Astrocyte (in vitro differentiated cells and primary cell): Measurements from ENCODE around the gene KRT13. TPM values are rescaled to one million over a fixed set of nuclear protein-coding genes. Genes with fewer than 3 reads are reported as not detected.

ENCODE experiments used
- DNase-seq: peaks from one replicate; pipeline ENCODE4 v3.0.0-alpha.2; 2010; ENCODE audit warnings: low read depth
- FAIRE-seq: peaks from 2 replicates; lab custom pipeline; 2011; peaks lifted over from hg19 to GRCh38; lab: Jason Lieb, UNC
- H2AFZ ChIP-seq: 2 replicates; pipeline ENCODE4 v1.6.0; 2012; ENCODE audit warnings: low read depth, low read length, inconsistent platforms
- H3K27ac ChIP-seq: 2 replicates; pipeline ENCODE4 v1.5.1; 2011; ENCODE audit warnings: low read depth, low read length, inconsistent platforms
- H3K27me3 ChIP-seq: 2 replicates; pipeline ENCODE4 v1.6.0; 2011; ENCODE audit warnings: low read length, inconsistent platforms; ENCODE audit not compliant: insufficient read depth
- H3K36me3 ChIP-seq: 2 replicates; pipeline ENCODE4 v1.5.1; 2011; ENCODE audit warnings: low read length, inconsistent platforms; ENCODE audit not compliant: insufficient read depth
- H3K4me1 ChIP-seq: 2 replicates; pipeline ENCODE4 v1.5.1; 2011; ENCODE audit warnings: low read length, inconsistent platforms; ENCODE audit not compliant: insufficient read depth
- H3K4me2 ChIP-seq: 2 replicates; pipeline ENCODE4 v1.6.0; 2012; ENCODE audit warnings: low read length, inconsistent platforms
- H3K4me3 ChIP-seq: 2 replicates; pipeline ENCODE4 v1.5.1; 2011; ENCODE audit warnings: low read depth, mild to moderate bottlenecking, low read length, inconsistent platforms; ENCODE audit not compliant: insufficient read depth
- H3K79me2 ChIP-seq: 2 replicates; pipeline ENCODE4 v1.6.0; 2012; ENCODE audit warnings: mild to moderate bottlenecking, low read length, inconsistent platforms; ENCODE audit not compliant: insufficient read depth
- H3K9ac ChIP-seq: 2 replicates; pipeline ENCODE4 v1.6.0; 2012; ENCODE audit warnings: mild to moderate bottlenecking, low read length, inconsistent platforms
- H3K9me3 ChIP-seq: 2 replicates; pipeline ENCODE4 v1.5.1; 2012; ENCODE audit warnings: low read depth, mild to moderate bottlenecking, low read length, inconsistent platforms; ENCODE audit not compliant: insufficient read depth
- H4K20me1 ChIP-seq: 2 replicates; pipeline ENCODE4 v1.6.0; 2012; ENCODE audit warnings: low read length, inconsistent platforms; ENCODE audit not compliant: insufficient read depth
- H3K27ac Mint-ChIP-seq: one replicate; pipeline ENCODE4 v1.8.0; 2021; ENCODE audit warnings: mild to moderate bottlenecking, mixed read lengths; ENCODE audit not compliant: unreplicated experiment
- H3K27me3 Mint-ChIP-seq: one replicate; pipeline ENCODE4 v1.8.0; 2021; ENCODE audit warnings: low read depth, mixed read lengths; ENCODE audit not compliant: unreplicated experiment
- H3K36me3 Mint-ChIP-seq: one replicate; pipeline ENCODE4 v1.8.0; 2021; ENCODE audit warnings: low read depth, mixed read lengths; ENCODE audit not compliant: unreplicated experiment
- H3K4me1 Mint-ChIP-seq: one replicate; pipeline ENCODE4 v1.8.0; 2021; ENCODE audit warnings: low read depth, mixed read lengths; ENCODE audit not compliant: unreplicated experiment
- H3K4me3 Mint-ChIP-seq: one replicate; pipeline ENCODE4 v1.8.0; 2021; ENCODE audit warnings: mild to moderate bottlenecking, moderate library complexity, mixed read lengths; ENCODE audit not compliant: unreplicated experiment
- H3K9me3 Mint-ChIP-seq: one replicate; pipeline ENCODE4 v1.8.0; 2021; ENCODE audit warnings: mild to moderate bottlenecking, mixed read lengths; ENCODE audit not compliant: unreplicated experiment
- CTCF ChIP-seq: IDR thresholded peaks from 2 replicates; pipeline ENCODE4 v1.5.1; 2011; ENCODE audit warnings: low read depth, mild to moderate bottlenecking, inconsistent platforms, low read length, moderate library complexity; ENCODE audit not compliant: insufficient read depth
- EZH2 ChIP-seq: IDR thresholded peaks from 2 replicates; pipeline ENCODE4 v1.6.1; 2012; ENCODE audit warnings: mild to moderate bottlenecking, low read length, inconsistent platforms; ENCODE audit not compliant: insufficient read depth
- total RNA-seq: library from RNA; stranded (reverse); gene quantifications from 2 replicates; pipeline ENCODE4 v1.2.1, GENCODE V29; 2021

KRT13 gene
- total RNA-seq, 1 donor from 2014 or later, result not detected

GRCh38 chr17:41537614-41537954 is 32.2 kb upstream of the KRT13 start:
- peaks cover 2% of the 10 kb centered on the region for H3K36me3 Mint-ChIP-seq
- no peaks in the 10 kb centered on the region for H3K9me3 Mint-ChIP-seq
- Histone ChIP-seq H3K9me3 (no peaks in the 10 kb centered on the region), H2AFZ (no peak overlapping the region), H3K27me3 (no peaks in the 10 kb centered on the region), H3K9ac (no peak overlapping the region), H3K4me3 (no peak overlapping the region), H3K27ac (no peak overlapping the region), H4K20me1 (no peaks in the 10 kb centered on the region), H3K4me1 (peaks cover 11% of the 10 kb centered on the region), H3K4me2 (no peak overlapping the region), H3K79me2 (no peaks in the 10 kb centered on the region), H3K36me3 (no peaks in the 10 kb centered on the region)
- TF ChIP-seq EZH2 (no peak), CTCF (no peak)
- H3K27ac Mint-ChIP-seq, result peak overlapping the region; percentile 69
- H3K4me1 Mint-ChIP-seq, result peaks cover 20% of the 10 kb centered on the region
- H3K27me3 Mint-ChIP-seq, result peaks cover 14% of the 10 kb centered on the region
- H3K4me3 Mint-ChIP-seq, result no peak overlapping the region
- no peak for DNase-seq
- FAIRE-seq, result no peak

- Mint-ChIP-seq H3K4me1 (peaks cover 20% of the 10 kb centered on the region), H3K27ac (peak overlapping the region; percentile 58)
- H3K27ac ChIP-seq, result no peak overlapping the region
These were observed 31.6 kb upstream of the KRT13 start for GRCh38 chr17:41536741-41537613.

More at GRCh38 chr17:41536741-41537613, 31.6 kb upstream of the KRT13 start:
- TF ChIP-seq EZH2 (no peak), CTCF (no peak)
- Histone ChIP-seq H2AFZ (no peak overlapping the region), H3K4me3 (no peak overlapping the region), H3K4me2 (no peak overlapping the region), H3K27me3 (no peaks in the 10 kb centered on the region), H3K9ac (no peak overlapping the region), H3K9me3 (no peaks in the 10 kb centered on the region), H3K4me1 (peaks cover 11% of the 10 kb centered on the region), H3K36me3 (no peaks in the 10 kb centered on the region), H3K79me2 (no peaks in the 10 kb centered on the region), H4K20me1 (no peaks in the 10 kb centered on the region)
- DNase-seq (no peak), FAIRE-seq (no peak)
- peaks cover 14% of the 10 kb centered on the region for H3K27me3 Mint-ChIP-seq
- no peaks in the 10 kb centered on the region for H3K9me3 Mint-ChIP-seq
- peaks cover 2% of the 10 kb centered on the region for H3K36me3 Mint-ChIP-seq
- H3K4me3 Mint-ChIP-seq, result no peak overlapping the region
